Central memory CD8-positive, alpha-beta T cell (primary cell): ENCODE measurements around the gene FAM170B.
A peak's percentile ranks its signal among the peaks of the same experiment; 100 is the strongest.

Source experiments
- ATAC-seq: fragments of 150-1000 bp; cut with Tn5 transposase; replicated peaks from 2 replicates; pipeline ENCODE4 v1.10.0; 2022; ENCODE audit warnings: mild to moderate bottlenecking, moderate FRiP score, moderate number of reproducible peaks; ENCODE audit not compliant: poor library complexity, severe bottlenecking; ENCODE audit errors: extremely low read depth
- DNase-seq, 2 donors: peaks; one replicate each; pipeline ENCODE4 v3.0.0; 2021; ENCODE audit warnings: low spot score in 2 of 2
- H3K27ac Mint-ChIP-seq: one replicate; pipeline ENCODE4 v1.8.0; 2022; ENCODE audit warnings: low read depth, mild to moderate bottlenecking, moderate library complexity, mixed read lengths
- H3K27me3 Mint-ChIP-seq: one replicate; pipeline ENCODE4 v1.8.0; 2022; ENCODE audit warnings: mixed read lengths
- H3K36me3 Mint-ChIP-seq: one replicate; pipeline ENCODE4 v1.8.0; 2022; ENCODE audit warnings: mild to moderate bottlenecking, moderate library complexity, mixed read lengths; ENCODE audit not compliant: insufficient read depth
- H3K4me1 Mint-ChIP-seq: one replicate; pipeline ENCODE4 v1.8.0; 2022; ENCODE audit warnings: mixed read lengths
- H3K4me3 Mint-ChIP-seq: one replicate; pipeline ENCODE4 v1.8.0; 2022; ENCODE audit warnings: mild to moderate bottlenecking, moderate library complexity, mixed read lengths
- H3K9me3 Mint-ChIP-seq: one replicate; pipeline ENCODE4 v1.8.0; 2022; ENCODE audit warnings: mixed read lengths

FAM170B gene

DNA sequence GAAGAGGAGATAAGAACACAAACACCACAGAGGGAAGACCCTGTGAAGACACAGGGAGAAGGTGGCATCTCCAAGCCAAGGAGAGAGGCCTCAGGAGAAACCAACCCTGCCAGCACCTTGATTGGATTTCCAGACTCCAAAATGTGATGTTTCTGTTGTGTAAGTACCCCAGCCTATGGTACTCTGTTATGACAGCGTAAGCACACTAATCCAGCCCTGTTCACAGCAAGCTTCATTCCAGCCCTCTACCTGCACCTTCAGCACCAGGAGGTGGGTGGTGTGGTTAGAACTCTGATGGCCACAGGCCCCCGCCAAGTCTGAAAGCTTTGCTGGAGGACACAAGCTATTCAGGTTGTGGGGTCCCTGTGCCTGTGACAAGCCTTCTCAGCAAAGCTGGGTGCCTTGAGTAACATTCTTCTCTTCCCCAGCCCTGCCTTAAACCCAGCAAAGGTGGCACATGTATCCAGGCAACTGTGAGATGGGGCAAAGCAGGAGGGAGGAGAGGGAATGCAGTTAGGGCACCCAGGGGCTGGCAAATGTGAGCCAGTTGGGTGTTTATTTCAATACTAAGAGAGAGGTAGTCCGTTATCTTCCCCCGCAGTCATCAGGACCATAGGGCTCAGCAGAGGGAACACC, 23.0 kb downstream of the FAM170B start:
- Mint-ChIP-seq H3K27me3 (peaks cover 24% of the 10 kb centered on the region), H3K27ac (no peak overlapping the region), H3K4me1 (no peaks in the 10 kb centered on the region), H3K9me3 (no peaks in the 10 kb centered on the region), H3K36me3 (no peaks in the 10 kb centered on the region), H3K4me3 (no peak overlapping the region)
- no peak for DNase-seq
- ATAC-seq = no peak

DNA sequence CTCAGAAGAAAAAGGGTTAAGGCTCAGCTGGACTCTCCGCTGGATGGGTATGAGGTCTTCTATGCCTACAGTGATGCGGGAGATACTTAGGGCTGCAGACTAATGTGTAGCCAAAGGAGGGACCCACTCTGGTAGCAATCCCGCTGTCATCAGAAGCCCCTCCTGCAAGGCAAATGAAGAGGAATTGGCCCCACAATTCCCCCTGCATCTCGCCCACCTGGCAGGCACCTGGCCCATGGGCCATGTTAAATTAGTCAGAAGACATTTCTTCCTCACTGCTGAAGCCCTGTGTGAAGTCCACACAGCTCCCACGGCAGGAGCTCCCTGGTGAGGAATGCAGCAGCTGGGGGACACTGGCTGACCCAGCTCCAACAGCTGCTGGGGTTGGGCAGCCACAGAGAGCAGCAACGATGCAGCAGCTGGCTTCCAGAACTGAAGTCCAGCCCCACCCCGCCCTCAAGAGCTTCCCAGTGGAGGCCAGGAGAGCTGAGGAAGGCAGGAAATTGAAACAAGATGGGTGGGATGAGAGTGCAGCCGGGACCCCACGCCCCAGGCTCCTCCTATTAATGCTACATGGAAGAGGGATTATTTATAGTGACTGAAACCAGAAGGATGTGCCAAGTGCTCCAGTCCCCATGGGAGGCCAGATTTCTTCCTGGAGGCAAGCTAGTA, 24.0 kb downstream of the FAM170B start:
- no peak for ATAC-seq
- H3K27me3 Mint-ChIP-seq = peaks cover 27% of the 10 kb centered on the region
- no peaks in the 10 kb centered on the region for H3K4me1 Mint-ChIP-seq
- no peak overlapping the region for H3K4me3 Mint-ChIP-seq
- H3K27ac Mint-ChIP-seq = no peak overlapping the region
- no peaks in the 10 kb centered on the region for H3K36me3 Mint-ChIP-seq
- no peak for DNase-seq
- H3K9me3 Mint-ChIP-seq = no peaks in the 10 kb centered on the region

DNA sequence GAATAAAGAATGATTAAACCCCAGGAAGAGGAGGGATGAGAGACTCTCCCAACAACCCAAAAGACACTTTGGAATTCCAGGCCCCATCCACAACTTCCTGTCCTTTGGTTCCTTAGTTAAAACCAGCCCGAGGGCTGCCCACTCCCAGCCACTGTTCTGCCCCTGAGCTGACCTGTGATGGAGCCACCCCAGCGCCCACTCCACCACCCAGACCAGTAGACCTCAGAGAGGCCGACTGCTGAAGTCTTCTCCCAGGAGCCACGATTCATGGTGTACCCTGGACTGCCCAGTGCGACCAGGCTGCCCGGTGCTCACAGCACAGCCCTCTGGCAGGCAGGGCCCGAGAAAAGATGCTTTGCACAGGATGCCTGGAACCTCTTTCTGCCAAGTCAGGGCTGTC, 25.2 kb downstream of the FAM170B start:
- no peaks in the 10 kb centered on the region for H3K4me1 Mint-ChIP-seq
- no peak for ATAC-seq

DNA sequence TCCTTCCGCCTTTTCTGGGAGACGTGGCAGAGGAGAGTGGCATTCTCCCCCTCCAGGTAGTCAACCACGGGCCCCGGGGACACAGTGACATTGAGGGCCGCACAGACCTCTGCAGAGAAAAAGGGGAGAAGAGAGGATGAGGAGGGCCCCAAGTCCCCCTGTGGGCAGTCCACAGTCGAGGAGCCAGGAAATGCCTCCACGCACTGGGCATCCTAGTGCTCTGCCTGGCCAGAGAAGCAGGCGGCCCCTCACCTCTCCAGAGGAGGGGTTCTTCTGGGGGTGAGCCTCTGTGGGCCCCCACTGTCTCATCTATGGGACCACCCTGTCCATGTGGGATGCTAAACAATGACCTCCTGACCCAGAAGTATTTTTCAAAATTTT, 25.9 kb downstream of the FAM170B start:
- Mint-ChIP-seq H3K36me3 (no peaks in the 10 kb centered on the region), H3K9me3 (no peaks in the 10 kb centered on the region), H3K27me3 (peaks cover 35% of the 10 kb centered on the region), H3K27ac (no peak overlapping the region), H3K4me3 (no peak overlapping the region), H3K4me1 (no peaks in the 10 kb centered on the region)
- ATAC-seq (no peak), DNase-seq (no peak)

More for the DNA sequence above, 25.2 kb downstream of the FAM170B start:
- H3K4me3 Mint-ChIP-seq = no peak overlapping the region
- no peaks in the 10 kb centered on the region for H3K9me3 Mint-ChIP-seq
- no peak overlapping the region for H3K27ac Mint-ChIP-seq
- H3K27me3 Mint-ChIP-seq = peaks cover 35% of the 10 kb centered on the region
- DNase-seq = no peak
- H3K36me3 Mint-ChIP-seq = no peaks in the 10 kb centered on the region

DNA sequence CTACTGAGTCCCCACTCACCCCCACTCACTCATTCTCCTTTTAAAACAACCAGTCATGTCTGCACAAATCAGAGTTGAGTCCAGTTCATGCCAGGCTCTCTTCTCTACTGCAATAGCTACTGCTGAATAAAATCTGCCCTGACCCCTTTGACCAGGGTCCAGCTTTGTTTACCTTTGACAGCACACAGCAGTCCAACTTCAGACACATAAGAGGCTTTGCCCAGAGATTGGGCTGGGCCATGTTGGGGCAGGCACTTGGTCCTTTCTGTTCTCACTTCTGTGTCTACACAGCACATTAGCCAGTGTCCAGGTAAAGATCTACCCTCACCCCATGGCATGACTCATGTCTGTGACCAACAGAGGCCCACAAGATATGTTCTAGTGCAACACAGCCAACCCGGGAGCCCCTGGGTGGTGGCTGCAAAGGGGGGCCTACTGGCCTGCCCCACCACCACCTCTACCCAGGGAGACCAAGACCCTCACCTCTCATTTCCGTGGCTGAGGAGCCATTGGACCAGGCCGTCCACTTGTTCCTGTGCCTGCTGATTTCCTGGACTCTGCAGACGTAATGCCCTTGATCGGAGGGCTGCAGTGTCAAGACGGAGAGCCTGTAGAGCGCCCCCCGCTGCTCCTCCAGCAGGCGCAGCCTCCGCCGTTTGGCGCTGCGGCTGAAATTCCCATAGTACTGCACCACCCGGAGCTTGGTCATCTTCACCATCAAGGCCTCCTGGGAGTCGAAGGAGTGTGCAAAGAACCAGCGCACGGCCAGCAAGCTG, 26.5 kb downstream of the FAM170B start:
- no peaks in the 10 kb centered on the region for H3K9me3 Mint-ChIP-seq
- DNase-seq = no peak
- ATAC-seq = no peak
- H3K27ac Mint-ChIP-seq = no peak overlapping the region
- H3K36me3 Mint-ChIP-seq = no peaks in the 10 kb centered on the region
- H3K27me3 Mint-ChIP-seq = peaks cover 37% of the 10 kb centered on the region
- H3K4me1 Mint-ChIP-seq = no peaks in the 10 kb centered on the region
- H3K4me3 Mint-ChIP-seq = no peak overlapping the region

DNA sequence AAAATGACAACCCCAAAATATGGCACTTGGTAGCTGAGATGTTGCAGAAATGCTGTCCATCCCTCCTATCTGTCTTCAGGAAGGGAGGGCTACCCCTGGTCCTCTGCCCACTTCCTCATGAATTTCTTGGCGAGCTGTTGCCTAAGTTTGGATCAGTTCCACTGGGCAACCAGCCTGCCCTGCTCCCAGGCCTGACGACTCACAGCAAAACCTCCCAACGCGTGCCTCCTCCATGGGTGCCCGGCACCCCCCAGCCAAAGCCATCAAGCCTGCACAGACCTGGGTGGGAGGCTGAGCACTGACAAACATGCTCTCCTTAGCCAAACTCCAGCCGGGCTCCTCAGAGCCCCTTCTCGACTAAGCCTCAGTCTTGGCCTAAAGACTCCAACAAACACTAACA, 27.4 kb downstream of the FAM170B start:
- ATAC-seq (no peak), DNase-seq (no peak)
- Mint-ChIP-seq H3K27me3 (peaks cover 40% of the 10 kb centered on the region), H3K36me3 (no peaks in the 10 kb centered on the region), H3K9me3 (no peaks in the 10 kb centered on the region), H3K4me1 (no peaks in the 10 kb centered on the region), H3K27ac (no peak overlapping the region), H3K4me3 (no peak overlapping the region)

DNA sequence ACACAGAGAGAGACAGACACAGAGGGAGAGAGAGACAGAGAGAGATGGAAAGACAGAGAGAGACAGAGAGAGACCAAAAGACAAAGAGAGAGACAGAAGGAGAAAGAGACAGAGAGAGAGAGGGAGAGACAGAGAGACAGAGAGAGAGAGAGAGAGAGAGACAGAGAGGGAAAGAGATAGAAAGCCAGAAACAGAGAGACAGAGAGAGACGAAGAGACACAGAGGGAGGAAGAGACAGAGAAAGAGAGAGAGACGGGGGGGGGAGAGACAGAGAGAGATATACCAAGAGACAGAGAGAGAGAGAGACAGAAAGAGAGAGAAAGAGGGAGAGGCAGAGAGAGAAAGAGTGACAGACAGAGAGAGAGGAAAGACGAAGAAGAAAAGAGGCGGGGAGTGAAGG, 28.7 kb downstream of the FAM170B start:
- Mint-ChIP-seq H3K9me3 (no peaks in the 10 kb centered on the region), H3K27ac (peak overlapping the region; percentile 23), H3K4me3 (no peak overlapping the region), H3K36me3 (no peaks in the 10 kb centered on the region), H3K4me1 (no peaks in the 10 kb centered on the region), H3K27me3 (peaks cover 35% of the 10 kb centered on the region)
- no peak for DNase-seq
- no peak for ATAC-seq

DNA sequence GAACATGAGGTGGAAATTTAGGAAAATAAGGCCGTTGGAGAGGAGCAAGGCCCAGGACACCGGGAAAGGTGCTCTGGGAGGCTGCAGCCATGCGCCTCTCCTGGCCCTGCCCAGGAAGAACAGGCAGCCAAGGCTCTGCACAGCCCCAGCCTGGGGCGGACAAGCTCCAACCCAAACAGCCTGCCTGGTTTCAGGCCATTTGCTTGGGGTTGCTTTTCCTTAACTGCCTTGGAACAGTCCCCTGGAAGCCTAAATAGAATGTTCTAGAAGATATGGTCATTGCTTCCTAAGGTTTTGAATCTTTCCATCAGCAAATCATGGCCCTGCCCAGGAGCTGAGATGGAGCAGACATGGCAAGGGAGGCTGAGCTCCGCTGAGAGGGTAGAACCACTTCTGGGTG, 29.5 kb downstream of the FAM170B start:
- ATAC-seq (no peak), DNase-seq (no peak)
- no peaks in the 10 kb centered on the region for H3K9me3 Mint-ChIP-seq
- no peaks in the 10 kb centered on the region for H3K4me1 Mint-ChIP-seq
- peaks cover 35% of the 10 kb centered on the region for H3K27me3 Mint-ChIP-seq
- no peak overlapping the region for H3K27ac Mint-ChIP-seq
- H3K36me3 Mint-ChIP-seq = no peaks in the 10 kb centered on the region
- H3K4me3 Mint-ChIP-seq = no peak overlapping the region

DNA sequence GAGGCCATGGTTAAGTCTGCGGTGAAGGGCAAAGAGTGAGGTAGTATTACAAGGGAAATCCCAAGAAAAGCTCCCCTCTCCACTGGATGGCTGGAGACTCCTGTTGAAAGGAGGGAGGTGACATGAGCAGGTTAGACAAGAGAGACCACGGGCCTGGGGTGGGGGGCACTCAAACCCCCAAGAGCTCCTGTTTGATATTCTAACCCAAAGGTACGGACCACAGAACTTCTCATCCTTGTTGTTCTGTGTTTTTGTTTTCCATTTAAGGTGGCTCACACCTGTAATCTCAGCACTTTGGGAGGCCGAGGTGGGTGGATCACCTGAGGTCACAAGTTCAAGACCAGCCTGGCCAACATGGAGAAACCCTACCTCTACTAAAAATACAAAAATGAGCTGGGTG, 30.1 kb downstream of the FAM170B start:
- ATAC-seq = no peak
- Mint-ChIP-seq H3K4me1 (no peaks in the 10 kb centered on the region), H3K9me3 (no peaks in the 10 kb centered on the region), H3K27me3 (peaks cover 37% of the 10 kb centered on the region), H3K36me3 (no peaks in the 10 kb centered on the region), H3K4me3 (no peak overlapping the region), H3K27ac (no peak overlapping the region)
- no peak for DNase-seq

DNA sequence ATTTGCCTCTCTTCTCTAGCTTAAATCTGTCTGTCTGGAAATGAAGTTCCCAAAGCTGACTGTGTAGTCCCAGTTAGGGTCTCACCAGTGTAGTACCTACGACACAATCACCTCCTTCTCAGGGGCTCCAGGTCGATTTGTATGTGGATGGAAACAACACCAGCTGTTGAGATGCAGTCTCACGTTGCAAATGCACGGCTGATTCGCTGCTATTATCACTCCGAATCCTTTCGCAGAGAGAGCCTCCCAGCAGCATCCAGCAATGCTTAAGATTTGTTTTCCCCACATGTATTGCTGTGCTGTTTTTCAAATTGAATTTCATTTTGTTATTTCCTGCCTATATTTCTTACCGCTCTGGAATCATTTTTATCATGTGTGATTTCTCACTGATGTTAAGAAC, 34.8 kb downstream of the FAM170B start:
- H3K4me3 Mint-ChIP-seq = no peak overlapping the region
- DNase-seq = no peak
- H3K9me3 Mint-ChIP-seq = no peaks in the 10 kb centered on the region
- no peak for ATAC-seq
- no peaks in the 10 kb centered on the region for H3K36me3 Mint-ChIP-seq
- H3K27me3 Mint-ChIP-seq = peaks cover 35% of the 10 kb centered on the region
- H3K4me1 Mint-ChIP-seq = no peaks in the 10 kb centered on the region
- H3K27ac Mint-ChIP-seq = no peak overlapping the region

DNA sequence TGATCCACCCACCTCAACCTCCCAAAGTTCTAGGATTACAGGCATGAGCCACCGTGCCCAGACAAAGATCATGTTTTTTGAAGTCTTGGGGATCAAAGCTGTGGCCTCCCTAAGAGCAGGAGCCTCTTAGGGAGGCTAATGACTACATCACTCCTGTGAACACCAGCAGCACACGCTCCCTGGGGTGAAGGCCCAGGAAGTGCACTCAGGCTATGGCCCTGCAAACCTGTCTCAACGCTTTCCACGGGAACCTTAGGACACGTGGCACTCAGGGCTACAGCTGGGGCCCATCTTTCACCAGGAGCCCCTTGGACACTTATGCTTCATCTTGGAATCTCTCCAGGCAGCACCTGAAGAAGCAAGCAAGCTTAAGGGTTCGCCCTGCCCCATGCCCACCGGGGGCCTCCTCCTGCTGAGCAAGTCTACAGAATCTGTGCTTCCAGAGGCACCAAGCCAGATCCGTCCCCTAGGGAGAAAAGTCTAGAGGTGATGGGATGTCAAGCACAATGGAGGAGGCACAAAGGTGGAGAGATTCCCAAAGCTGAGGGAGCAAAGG, 36.9 kb downstream of the FAM170B start:
- no peak for DNase-seq
- Mint-ChIP-seq H3K4me1 (no peaks in the 10 kb centered on the region), H3K9me3 (no peaks in the 10 kb centered on the region), H3K36me3 (no peaks in the 10 kb centered on the region), H3K4me3 (no peak overlapping the region), H3K27ac (no peak overlapping the region), H3K27me3 (peaks cover 29% of the 10 kb centered on the region)
- ATAC-seq = no peak

DNA sequence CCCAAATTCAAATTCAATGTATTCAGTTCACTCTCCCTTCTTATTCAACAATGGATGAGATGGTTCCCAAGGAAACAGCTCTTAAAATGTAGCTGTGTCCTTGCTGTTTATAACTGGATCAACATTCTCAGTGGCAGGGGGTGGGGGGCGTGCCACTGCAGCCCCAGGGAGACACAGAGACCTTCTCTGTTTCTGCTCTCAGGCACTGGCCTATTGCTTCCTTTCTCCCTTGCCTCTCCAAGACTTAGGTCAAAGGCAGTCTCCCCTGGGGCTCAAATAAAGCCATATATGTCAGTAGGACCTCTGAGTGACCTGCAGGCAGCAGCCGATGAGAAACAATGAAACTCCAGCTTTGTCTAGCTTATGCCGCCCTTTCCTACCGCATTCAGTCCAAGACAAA, 39.2 kb downstream of the FAM170B start:
- Mint-ChIP-seq H3K36me3 (no peaks in the 10 kb centered on the region), H3K4me3 (no peak overlapping the region), H3K9me3 (no peaks in the 10 kb centered on the region), H3K4me1 (no peaks in the 10 kb centered on the region), H3K27me3 (peaks cover 19% of the 10 kb centered on the region), H3K27ac (no peak overlapping the region)
- no peak for DNase-seq
- ATAC-seq = no peak

DNA sequence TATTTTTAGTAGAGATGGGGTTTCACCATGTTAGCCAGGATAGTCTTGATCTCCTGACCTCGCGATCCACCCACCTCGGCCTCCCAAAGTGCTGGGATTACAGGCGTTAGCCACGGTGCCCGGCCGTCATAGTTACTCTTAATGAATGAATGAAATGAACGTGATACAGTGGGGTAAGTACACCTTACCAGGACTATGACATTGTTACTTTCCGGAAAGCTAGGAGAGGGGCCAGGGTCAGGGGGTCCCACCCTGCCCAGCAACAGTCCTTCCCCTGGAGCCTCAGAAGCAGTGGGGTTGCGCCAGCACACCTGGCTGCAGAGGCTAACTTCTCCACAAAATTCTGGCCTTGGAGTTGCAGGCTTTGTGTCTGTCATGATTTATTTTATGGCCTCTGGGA, 39.9 kb downstream of the FAM170B start:
- Mint-ChIP-seq H3K27me3 (peaks cover 11% of the 10 kb centered on the region), H3K27ac (no peak overlapping the region), H3K4me1 (no peaks in the 10 kb centered on the region), H3K36me3 (no peaks in the 10 kb centered on the region), H3K4me3 (no peak overlapping the region), H3K9me3 (no peaks in the 10 kb centered on the region)
- no peak for DNase-seq
- ATAC-seq = no peak
